Ascending aorta (tissue), 2 donors: Measurements from ENCODE around the gene PCARE. TPM values are rescaled to one million over a fixed set of nuclear protein-coding genes. Genes with fewer than 3 reads are reported as not detected.

ENCODE experiments used
- DNase-seq, 2 donors: peaks; one replicate each; pipeline ENCODE4 v3.0.0-alpha.2; 2019; ENCODE audit warnings: low spot score in 2 of 2
- H3K27ac ChIP-seq, 2 donors: fragments of 200-600 bp; sonication (generic); one replicate each; pipeline ENCODE4 v1.5.1; 2016 to 2017; ENCODE audit warnings: mild to moderate bottlenecking in 1 of 2
- H3K27me3 ChIP-seq: fragments of 200-600 bp; sonication (generic); one replicate; pipeline ENCODE4 v1.5.1; 2017
- H3K36me3 ChIP-seq, 2 donors: fragments of 200-600 bp; sonication (generic); one replicate each; pipeline ENCODE4 v1.5.1; 2016
- H3K4me1 ChIP-seq, 2 donors: fragments of 200-600 bp; sonication (generic); one replicate each; pipeline ENCODE4 v1.5.1; 2016 to 2017; ENCODE audit warnings: mild to moderate bottlenecking in 1 of 2
- H3K4me3 ChIP-seq, 2 donors: fragments of 200-600 bp; sonication (generic); one replicate each; pipeline ENCODE4 v1.5.1; 2016 to 2017; ENCODE audit warnings: mild to moderate bottlenecking in 1 of 2
- H3K9me3 ChIP-seq, 2 donors: fragments of 200-600 bp; sonication (generic); one replicate each; pipeline ENCODE4 v1.5.1; 2016
- CTCF ChIP-seq, 3 experiments: fragments of 200-600 bp in 2 of 3; fragments of 450-650 bp in 1 of 3; sonication (generic) in 2 of 3; IDR thresholded peaks; one replicate each; pipeline ENCODE4 v1.5.1; 2016 to 2019; ENCODE audit warnings: antibody characterized with exemption in 3 of 3, mild to moderate bottlenecking in 1 of 3, moderate library complexity in 1 of 3
- intact Hi-C: fragments of 100-400 bp; cut with DNase I; formaldehyde crosslinking; loops from one replicate; pipeline ENCODE4 v1.15.1; 2023
- total RNA-seq: library from RNA; depleted of rRNA; stranded (reverse); fragments of >200 nt; gene quantifications from one replicate; pipeline ENCODE4 v1.1.0, GENCODE V29; 2016

Gene PCARE
- total RNA-seq, 1 donor from 2014 or later = not detected

- no peak for DNase-seq
- Histone ChIP-seq H3K4me1 (peaks cover 0 to 9% of the 10 kb centered on the region in 2 donors), H3K9me3 (no peaks in the 10 kb centered on the region), H3K27ac (no peak overlapping the region), H3K27me3 (no peaks in the 10 kb centered on the region), H3K4me3 (no peak overlapping the region), H3K36me3 (no peaks in the 10 kb centered on the region)
- no peak for TF ChIP-seq CTCF (IDR thresholded peaks at IDR 0.05)
- intact Hi-C loops = no loop called here
Measured at GRCh38 chr2:29064346-29064715, 10.0 kb downstream of the PCARE start.

- H3K4me3 ChIP-seq = peak overlapping the region in 1 of 2 donors; percentile 33
- no peaks in the 10 kb centered on the region for H3K9me3 ChIP-seq
- H3K27ac ChIP-seq = no peak overlapping the region
- no peaks in the 10 kb centered on the region for H3K36me3 ChIP-seq
- peaks cover 0 to 9% of the 10 kb centered on the region in 2 donors for H3K4me1 ChIP-seq
- no peak for TF ChIP-seq CTCF (IDR thresholded peaks at IDR 0.05)
- intact Hi-C loops = no loop called here
- H3K27me3 ChIP-seq = no peaks in the 10 kb centered on the region
- DNase-seq = no peak
Measured at GRCh38 chr2:29063646-29064345, 10.5 kb downstream of the PCARE start.

- intact Hi-C loops = no loop called here
- H3K4me1 ChIP-seq = peaks cover 0 to 9% of the 10 kb centered on the region in 2 donors
- H3K27ac ChIP-seq = no peak overlapping the region
- no peak overlapping the region for H3K4me3 ChIP-seq
- H3K27me3 ChIP-seq = no peaks in the 10 kb centered on the region
- no peak for DNase-seq
- no peak for TF ChIP-seq CTCF (IDR thresholded peaks at IDR 0.05)
- no peaks in the 10 kb centered on the region for H3K9me3 ChIP-seq
- H3K36me3 ChIP-seq = no peaks in the 10 kb centered on the region
Measured at GRCh38 chr2:29063056-29063455, 11.3 kb downstream of the PCARE start.

GRCh38 chr2:29062371-29062770 lies 12.0 kb downstream of the PCARE start:
- peaks cover 0 to 9% of the 10 kb centered on the region in 2 donors for H3K4me1 ChIP-seq
- H3K9me3 ChIP-seq = no peaks in the 10 kb centered on the region
- no peak overlapping the region for H3K4me3 ChIP-seq
- no peak for DNase-seq
- intact Hi-C loops = no loop called here
- H3K27ac ChIP-seq = no peak overlapping the region
- H3K27me3 ChIP-seq = no peaks in the 10 kb centered on the region
- no peak for TF ChIP-seq CTCF (IDR thresholded peaks at IDR 0.05)
- no peaks in the 10 kb centered on the region for H3K36me3 ChIP-seq

- intact Hi-C loops = no loop called here
- Histone ChIP-seq H3K27me3 (no peaks in the 10 kb centered on the region), H3K9me3 (no peaks in the 10 kb centered on the region), H3K36me3 (no peaks in the 10 kb centered on the region), H3K27ac (no peak overlapping the region), H3K4me3 (no peak overlapping the region), H3K4me1 (peaks cover 0 to 9% of the 10 kb centered on the region in 2 donors)
- TF ChIP-seq CTCF (IDR thresholded peaks at IDR 0.05) = no peak
- DNase-seq = no peak
Measured at GRCh38 chr2:29061616-29062015, 12.7 kb downstream of the PCARE start.

- H3K4me3 ChIP-seq = no peak overlapping the region
- intact Hi-C loops = no loop called here
- no peak overlapping the region for H3K27ac ChIP-seq
- H3K9me3 ChIP-seq = no peaks in the 10 kb centered on the region
- DNase-seq = no peak
- TF ChIP-seq CTCF (IDR thresholded peaks at IDR 0.05) = no peak
- H3K27me3 ChIP-seq = no peaks in the 10 kb centered on the region
- H3K4me1 ChIP-seq = peaks cover 0 to 9% of the 10 kb centered on the region in 2 donors
- H3K36me3 ChIP-seq = no peaks in the 10 kb centered on the region
Measured at GRCh38 chr2:29061176-29061575, 13.1 kb downstream of the PCARE start.
